ENCODE measurements around the gene LIME1.
"Not testable (repeated sequence)": the region's sequence is repeated elsewhere in the genome, so short reads cannot be mapped to it uniquely, and the experiment has no call there.

- not testable (repeated sequence) for TF ChIP-seq CTCF (conservative IDR thresholded peaks at IDR 0.05; ENCODE audit: low read length); EZH2phosphoT487 (IDR thresholded peaks at IDR 0.05; ENCODE audit: borderline replicate concordance, low read depth, low read length)
These were observed 40.4 kb downstream of the LIME1 start for GRCh38 chr20:63776875-63777274.

All from OCI-LY7 (cell line).